Breast epithelium (tissue), 3 donors: ENCODE data around the gene BTBD10.

Experiments
- CTCF ChIP-seq, 3 donors: fragments of 450-650 bp; IDR thresholded peaks; one replicate each; pipeline ENCODE4 v1.5.1; 2016 to 2017; ENCODE audit warnings: antibody characterized with exemption in 3 of 3, mild to moderate bottlenecking in 3 of 3, moderate library complexity in 3 of 3
- POLR2A ChIP-seq: fragments of 450-650 bp; IDR thresholded peaks from one replicate; pipeline ENCODE4 v1.6.1; 2016; ENCODE audit warnings: antibody characterized with exemption, mild to moderate bottlenecking, moderate library complexity
- POLR2AphosphoS5 ChIP-seq, 3 donors: sonication (generic); formaldehyde crosslinking; IDR thresholded peaks; one replicate each; pipeline ENCODE4 v1.6.1; 2017; ENCODE audit warnings: antibody characterized with exemption in 3 of 3

GRCh38 chr11:13448876-13449275 lies 14.1 kb downstream of the BTBD10 start:
- no peak for TF ChIP-seq CTCF (IDR thresholded peaks at IDR 0.05)
- TF ChIP-seq POLR2A = no peak
- no peak for TF ChIP-seq POLR2AphosphoS5 (IDR thresholded peaks at IDR 0.05)
